NCI-H2196 (cell line): ENCODE data around the gene PABPN1.
"Not testable (repeated sequence)": the region's sequence is repeated elsewhere in the genome, so short reads cannot be mapped to it uniquely, and the experiment has no call there.

Source experiments
- DNase-seq: peaks from one replicate; lab custom pipeline; 2025; ENCODE audit not compliant: unreplicated experiment; lab: John Stamatoyannopoulos, UW

The PABPN1 gene

DNA sequence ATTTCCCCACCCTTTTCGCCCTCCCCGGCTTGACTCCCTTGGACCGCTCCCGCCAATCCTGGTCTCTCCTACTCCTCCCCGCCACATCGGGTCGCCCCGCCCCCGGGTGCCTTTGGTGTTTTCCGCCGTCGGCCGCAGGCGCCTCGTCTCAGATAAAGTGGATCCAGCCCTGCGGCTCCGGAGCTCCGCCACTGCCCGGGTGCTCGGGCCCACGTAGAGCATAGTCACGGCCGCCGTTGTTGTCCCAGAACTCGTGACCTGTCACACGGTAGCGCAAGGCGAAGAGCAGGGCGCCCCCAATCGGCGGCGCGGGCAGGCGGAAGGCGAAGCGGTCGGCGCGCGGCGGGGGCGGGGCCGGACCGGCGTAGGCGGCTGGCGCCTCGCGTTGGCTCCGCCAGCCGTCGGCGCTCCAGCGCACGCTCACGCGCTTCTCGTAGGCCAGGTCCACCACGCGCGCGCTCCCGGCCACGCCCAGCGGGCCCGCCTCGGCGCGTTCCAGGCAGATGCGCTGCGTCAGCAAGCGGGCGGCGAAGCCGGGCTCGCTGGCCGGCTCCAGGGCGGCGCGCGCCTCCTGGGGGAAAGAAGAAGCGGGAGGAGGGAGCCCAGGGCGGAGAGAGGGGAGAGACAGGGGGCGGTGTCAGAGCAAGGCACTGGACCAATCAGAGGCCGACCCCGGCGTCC is 19.8 kb upstream of the PABPN1 start:
- peak; percentile 99 for DNase-seq

DNA sequence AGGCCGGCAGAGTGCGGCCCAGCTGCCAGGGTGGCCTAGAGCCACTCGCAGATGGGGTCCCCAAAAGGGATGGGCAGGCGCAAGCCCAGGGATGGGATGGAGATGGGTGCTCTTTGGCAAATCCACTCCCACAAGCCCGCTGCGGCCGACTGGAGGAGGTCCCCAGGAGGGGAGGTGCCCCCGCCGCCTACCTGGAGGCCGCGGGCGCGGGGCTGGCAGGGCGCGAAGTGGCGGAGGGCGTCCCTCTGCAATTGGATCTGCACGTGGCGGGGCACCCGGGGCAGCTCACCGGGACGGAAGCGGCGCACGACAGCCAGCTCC is 19.3 kb upstream of the PABPN1 start:
- no peak for DNase-seq

DNA sequence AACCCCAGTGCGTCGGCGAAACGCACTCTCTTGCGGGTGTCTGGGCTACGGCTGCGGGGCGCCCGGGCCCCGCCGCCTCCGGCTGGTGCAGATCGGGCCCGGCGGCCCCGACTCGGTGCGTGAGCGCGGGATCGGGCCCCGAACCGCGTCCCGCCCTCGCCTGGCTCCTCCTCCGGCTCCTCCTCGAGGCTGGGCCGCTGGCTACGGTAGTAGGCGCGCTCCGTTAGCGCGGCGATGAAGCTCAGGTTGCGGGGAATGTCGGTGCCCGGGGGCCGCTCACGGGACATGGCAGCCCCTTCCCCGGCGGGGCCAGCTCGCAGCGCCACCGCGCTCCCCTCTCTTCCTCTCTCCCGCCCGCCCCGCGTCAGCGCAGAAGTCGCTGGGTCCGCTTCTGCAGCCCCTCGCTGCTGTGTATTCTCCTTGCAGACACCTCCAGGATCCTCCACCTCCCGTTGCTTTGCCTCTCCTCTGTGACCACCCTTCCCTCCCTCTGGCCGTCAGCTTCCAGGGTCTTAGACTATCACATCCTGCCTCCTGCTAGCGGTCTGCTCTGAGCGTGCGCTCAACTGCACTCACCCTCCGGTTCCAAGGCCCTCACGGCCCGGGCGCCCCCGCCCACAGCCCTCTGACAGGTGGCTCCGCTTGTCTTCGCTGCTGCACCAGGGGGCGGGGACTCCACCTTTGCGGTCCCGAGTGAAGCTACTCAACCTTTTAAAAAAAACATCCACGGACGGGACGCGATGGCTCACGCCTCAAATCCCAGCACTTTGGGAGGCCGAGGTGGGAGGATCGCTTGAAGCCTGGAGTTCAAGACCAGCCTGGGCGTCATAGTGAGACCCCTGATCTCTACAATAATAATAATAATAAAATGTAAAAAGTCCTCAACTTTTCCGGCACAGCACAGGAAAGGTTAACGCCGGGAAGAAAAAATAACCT is 18.7 kb upstream of the PABPN1 start, which contains the start of gene PPP1R3E:
Gene PPP1R3E (minus strand): TSS at position 570 of the 936 bp plus-strand sequence. CDS start 283 bp downstream, at position 287.
- peak; percentile 69 for DNase-seq

DNA sequence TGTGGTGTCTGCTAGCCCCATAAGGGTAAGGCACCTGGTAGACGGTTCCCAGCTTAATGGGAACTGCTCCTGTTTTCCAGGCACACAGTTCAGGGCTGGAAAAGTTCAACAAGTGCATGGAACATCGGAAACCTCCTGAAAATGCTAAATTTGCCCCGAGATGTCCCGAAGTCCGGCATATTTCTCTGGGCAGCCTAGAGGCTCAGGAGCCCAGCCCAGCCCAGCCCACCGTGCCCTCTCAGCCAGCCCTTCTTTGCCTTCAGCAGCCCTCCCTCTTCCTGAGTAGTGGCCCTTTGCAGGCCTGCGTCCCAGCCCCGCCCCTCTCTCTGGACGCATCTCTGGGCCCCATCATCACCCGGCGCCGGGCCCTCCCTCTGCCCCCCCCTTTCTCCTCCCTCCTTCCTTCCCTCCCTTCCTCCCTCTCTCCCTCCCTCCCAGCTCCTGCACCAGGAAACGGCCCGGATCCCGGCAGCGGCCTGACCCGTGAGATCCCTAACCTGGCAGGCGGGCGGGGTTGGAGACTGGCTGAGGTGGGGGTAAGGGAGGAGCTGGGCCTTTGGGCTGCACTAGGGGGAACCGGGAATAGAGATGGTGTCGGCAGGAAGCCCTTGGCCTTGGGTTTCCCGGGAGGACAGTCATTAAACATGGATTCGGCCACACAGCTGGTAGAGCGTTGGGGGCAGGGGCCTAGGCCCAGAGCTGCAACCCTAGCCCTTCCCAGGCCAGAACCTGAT is 14.7 kb upstream of the PABPN1 start, which contains the start of gene BCL2L2:
Gene BCL2L2 (plus strand): TSS at position 422 of the 734 bp plus-strand sequence. CDS start 935 bp downstream, outside the sequence.
- DNase-seq = peak; percentile 88

GRCh38 chr14:23307146-23307530 is 14.1 kb upstream of the PABPN1 start:
- DNase-seq = no peak

DNA sequence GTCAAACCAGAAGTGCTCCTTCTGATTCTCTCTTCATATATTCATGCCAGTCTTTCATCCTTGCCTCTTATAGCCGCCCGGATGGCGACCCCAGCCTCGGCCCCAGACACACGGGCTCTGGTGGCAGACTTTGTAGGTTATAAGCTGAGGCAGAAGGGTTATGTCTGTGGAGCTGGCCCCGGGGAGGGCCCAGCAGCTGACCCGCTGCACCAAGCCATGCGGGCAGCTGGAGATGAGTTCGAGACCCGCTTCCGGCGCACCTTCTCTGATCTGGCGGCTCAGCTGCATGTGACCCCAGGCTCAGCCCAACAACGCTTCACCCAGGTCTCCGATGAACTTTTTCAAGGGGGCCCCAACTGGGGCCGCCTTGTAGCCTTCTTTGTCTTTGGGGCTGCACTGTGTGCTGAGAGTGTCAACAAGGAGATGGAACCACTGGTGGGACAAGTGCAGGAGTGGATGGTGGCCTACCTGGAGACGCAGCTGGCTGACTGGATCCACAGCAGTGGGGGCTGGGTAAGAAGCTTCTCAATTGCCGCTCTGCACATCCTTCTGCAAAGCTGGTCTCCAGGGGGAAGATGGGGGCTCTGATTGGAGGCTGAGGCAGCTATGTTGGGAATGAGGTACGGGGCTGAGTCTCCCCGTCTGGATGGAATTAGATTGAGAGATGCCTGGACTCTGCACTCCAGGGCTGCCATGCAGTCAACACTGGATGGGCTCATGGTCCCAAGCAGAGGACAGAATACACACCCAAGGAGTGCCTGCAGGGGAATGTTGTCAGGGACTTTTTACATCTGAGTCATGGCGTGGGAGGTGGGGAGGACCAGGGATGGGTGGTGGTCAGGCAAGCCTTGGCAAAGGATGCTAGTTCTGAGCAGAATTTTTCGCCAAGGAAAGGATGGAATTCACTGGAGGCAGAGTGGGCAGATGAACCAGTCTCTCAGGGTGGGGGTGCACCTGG is 13.3 kb upstream of the PABPN1 start:
- no peak for DNase-seq

DNA sequence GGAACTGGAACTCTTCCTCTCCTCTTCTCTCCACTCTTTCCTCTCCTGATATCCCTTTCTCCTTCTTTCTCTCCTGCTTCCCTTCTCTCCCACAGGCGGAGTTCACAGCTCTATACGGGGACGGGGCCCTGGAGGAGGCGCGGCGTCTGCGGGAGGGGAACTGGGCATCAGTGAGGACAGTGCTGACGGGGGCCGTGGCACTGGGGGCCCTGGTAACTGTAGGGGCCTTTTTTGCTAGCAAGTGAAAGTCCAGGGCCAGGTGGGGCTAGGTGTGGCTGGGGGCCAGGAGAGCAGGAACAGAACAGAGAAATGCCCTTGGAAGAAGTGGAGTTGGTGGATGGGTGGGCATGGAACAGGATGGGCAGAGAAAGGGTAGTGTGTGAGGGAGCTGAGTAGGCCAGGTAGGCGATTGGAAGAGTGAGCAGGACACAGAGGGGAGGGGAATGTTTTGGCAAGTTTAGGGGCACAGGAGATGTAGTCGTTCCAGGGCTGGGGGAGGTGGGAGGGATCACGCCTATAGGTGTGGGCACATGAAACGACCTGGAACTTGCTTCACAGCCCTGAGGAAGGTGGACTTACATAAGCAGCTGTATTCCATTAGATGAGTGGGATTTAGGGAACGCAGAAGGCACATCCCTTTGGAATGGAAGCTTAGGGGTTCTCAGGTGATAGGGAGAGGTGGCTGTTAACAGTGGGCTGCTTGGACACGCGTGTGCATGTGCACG is 12.4 kb upstream of the PABPN1 start:
- no peak for DNase-seq

DNA sequence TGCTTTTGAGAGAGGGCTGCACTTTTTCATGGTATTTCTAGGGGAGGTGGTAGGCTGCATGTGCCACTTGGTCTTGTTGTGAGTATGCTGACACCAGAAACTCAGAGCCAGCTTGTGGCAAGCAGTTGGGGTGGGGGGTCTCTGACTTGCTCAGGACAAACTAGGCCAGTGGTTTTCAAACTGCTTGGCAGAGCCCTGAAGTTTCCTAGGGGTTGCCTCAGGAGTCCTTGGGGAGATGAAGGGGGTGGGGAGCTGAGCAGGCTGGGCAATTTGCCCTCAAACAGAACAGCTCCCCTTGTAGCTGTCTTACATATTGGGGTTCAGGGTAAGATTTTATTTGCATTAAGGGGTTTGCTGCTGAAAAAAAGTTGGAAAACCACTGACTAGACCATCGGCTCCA is 10.7 kb upstream of the PABPN1 start:
- no peak for DNase-seq

DNA sequence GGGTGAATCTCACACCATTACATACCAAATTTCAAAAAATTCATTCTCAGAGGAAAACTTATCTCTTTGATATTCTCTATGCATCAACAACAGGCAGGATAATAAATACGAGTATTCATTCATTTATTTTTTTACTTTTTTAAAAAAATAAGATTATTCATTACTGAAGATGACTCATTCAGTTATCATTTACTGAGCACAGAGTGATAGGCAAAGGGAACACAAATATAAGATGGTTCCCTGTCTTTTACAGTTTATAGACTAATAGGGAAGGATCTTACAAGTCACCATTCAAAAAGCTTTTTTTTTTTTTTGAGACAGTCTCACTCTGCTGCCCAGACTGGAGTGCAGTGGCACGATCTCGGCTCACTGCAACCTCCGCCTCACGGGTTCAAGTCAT is 5.0 kb upstream of the PABPN1 start:
- no peak for DNase-seq

- DNase-seq = no peak
Measured at GRCh38 chr14:23319746-23320583, 1.3 kb upstream of the PABPN1 start.

- no peak for DNase-seq
Measured at GRCh38 chr14:23321572-23322547, 603 bp downstream of the PABPN1 start.

DNA sequence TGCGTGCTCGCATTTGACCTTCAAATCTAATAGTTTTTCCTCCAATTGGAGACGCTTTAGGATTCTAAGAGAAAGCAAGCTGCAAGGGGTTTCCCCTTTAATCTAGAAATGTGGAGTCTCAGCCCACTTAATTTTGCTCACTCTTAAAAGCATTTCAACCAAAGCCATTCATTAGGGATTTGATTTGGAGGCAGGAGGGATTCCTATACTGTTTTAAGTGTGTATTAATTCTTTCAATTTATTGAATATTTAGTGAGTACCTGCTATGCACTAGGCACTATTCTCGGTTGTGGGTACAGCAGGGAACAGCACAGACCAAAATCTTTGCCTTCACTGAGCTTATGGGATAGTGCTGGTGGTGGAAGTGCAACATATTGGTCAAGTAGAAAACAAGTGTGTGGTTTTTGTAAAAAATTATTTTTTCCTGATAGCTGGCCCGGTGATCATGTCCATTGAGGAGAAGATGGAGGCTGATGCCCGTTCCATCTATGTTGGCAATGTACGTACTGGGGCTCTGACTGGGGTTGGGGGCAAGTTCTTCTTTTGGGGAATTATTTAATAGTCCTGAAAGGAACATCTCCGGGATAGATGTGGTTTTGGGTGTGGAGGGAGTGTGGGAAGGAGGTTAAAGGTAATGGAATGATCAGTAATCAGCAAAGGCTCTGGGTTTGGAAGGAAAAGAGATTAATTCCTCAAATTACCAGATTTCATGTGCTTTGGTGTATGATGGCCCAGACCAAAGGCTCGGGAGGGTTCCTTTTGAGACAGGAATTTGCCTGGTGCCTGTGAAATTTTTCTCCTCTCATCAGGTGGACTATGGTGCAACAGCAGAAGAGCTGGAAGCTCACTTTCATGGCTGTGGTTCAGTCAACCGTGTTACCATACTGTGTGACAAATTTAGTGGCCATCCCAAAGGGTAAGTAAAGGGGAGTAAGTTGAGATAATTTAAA is 1.6 kb downstream of the PABPN1 start:
- no peak for DNase-seq

DNA sequence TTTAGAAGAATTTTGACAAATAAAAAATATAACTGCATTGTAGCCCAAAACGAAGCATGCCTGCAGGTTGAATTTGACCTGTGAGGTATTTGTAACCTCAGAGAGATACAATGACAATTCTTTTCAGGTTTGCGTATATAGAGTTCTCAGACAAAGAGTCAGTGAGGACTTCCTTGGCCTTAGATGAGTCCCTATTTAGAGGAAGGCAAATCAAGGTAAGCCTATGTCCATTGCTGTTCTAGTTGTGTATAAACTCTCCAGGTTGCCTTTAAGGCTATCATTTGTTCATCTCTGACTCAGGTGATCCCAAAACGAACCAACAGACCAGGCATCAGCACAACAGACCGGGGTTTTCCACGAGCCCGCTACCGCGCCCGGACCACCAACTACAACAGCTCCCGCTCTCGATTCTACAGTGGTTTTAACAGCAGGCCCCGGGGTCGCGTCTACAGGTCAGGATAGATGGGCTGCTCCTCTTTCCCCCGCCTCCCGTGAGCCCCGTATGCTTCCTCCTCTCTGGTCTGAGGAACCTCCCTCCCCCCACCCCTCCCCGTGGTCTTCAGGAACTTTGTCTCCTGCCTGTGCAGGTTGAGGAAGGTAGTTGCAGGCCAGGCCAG is 2.7 kb downstream of the PABPN1 start:
- no peak for DNase-seq

GRCh38 chr14:23324455-23324846 is 3.2 kb downstream of the PABPN1 start:
- no peak for DNase-seq

GRCh38 chr14:23324993-23325392 is 3.7 kb downstream of the PABPN1 start:
- no peak for DNase-seq

- not testable (repeated sequence) for DNase-seq
Measured at GRCh38 chr14:23325746-23326145, 4.5 kb downstream of the PABPN1 start.
